ENCODE measurements around the gene LIN37.

Gene LIN37

GRCh38 chr19:35751839-35752745 lies 3.7 kb downstream of the LIN37 start:
- Histone ChIP-seq H3K9me3 (ENCODE audit: low read depth, low read length) (no peaks in the 10 kb centered on the region), H3K36me3 (ENCODE audit: insufficient read depth, low read length) (no peaks in the 10 kb centered on the region; the same call in 1 of the 2 replicates), H3K9ac (ENCODE audit: insufficient read length) (no peak overlapping the region), H3K27ac (no peak overlapping the region), H3K4me3 (no peak overlapping the region)
- TF ChIP-seq POLR2AphosphoS5 (IDR thresholded peaks at IDR 0.05; ENCODE audit: borderline replicate concordance, low read depth, low read length) (no peak), EZH2 (IDR thresholded peaks at IDR 0.05) (no peak), FOXP2 (optimal IDR thresholded peaks at IDR 0.05; ENCODE audit: control extremely low read depth, extremely low read length, insufficient read depth) (no peak)
- no peak for DNase-seq (ENCODE audit: low read depth, low spot score)

GRCh38 chr19:35752746-35753350 lies 4.5 kb downstream of the LIN37 start:
- Histone ChIP-seq H3K27ac (no peak overlapping the region), H3K9ac (ENCODE audit: insufficient read length) (no peak overlapping the region), H3K9me3 (ENCODE audit: low read depth, low read length) (no peaks in the 10 kb centered on the region), H3K4me3 (no peak overlapping the region), H3K36me3 (ENCODE audit: insufficient read depth, low read length) (no peaks in the 10 kb centered on the region; the same call in 1 of the 2 replicates)
- TF ChIP-seq POLR2AphosphoS5 (IDR thresholded peaks at IDR 0.05; ENCODE audit: borderline replicate concordance, low read depth, low read length) (no peak), EZH2 (IDR thresholded peaks at IDR 0.05) (no peak), FOXP2 (optimal IDR thresholded peaks at IDR 0.05; ENCODE audit: control extremely low read depth, extremely low read length, insufficient read depth) (no peak)
- no peak for DNase-seq (ENCODE audit: low read depth, low spot score)

- no peak for DNase-seq (ENCODE audit: low read depth, low spot score)
- no peak overlapping the region for H3K4me3 ChIP-seq
Observed at GRCh38 chr19:35753634-35754369, 5.4 kb downstream of the LIN37 start.

GRCh38 chr19:35754370-35755130 lies 6.2 kb downstream of the LIN37 start:
- H3K4me3 ChIP-seq: no peak overlapping the region
- no peaks in the 10 kb centered on the region for H3K9me3 ChIP-seq (ENCODE audit: low read depth, low read length)
- H3K36me3 ChIP-seq (ENCODE audit: insufficient read depth, low read length): no peaks in the 10 kb centered on the region; the same call in 1 of the 2 replicates
- no peak overlapping the region for H3K27ac ChIP-seq
- no peak for DNase-seq (ENCODE audit: low read depth, low spot score)
- TF ChIP-seq FOXP2 (optimal IDR thresholded peaks at IDR 0.05; ENCODE audit: control extremely low read depth, extremely low read length, insufficient read depth) (no peak), POLR2AphosphoS5 (IDR thresholded peaks at IDR 0.05; ENCODE audit: borderline replicate concordance, low read depth, low read length) (no peak), EZH2 (IDR thresholded peaks at IDR 0.05) (no peak)
- no peak overlapping the region for H3K9ac ChIP-seq (ENCODE audit: insufficient read length)

More at GRCh38 chr19:35753634-35754369, 5.4 kb downstream of the LIN37 start:
- Histone ChIP-seq H3K27ac (no peak overlapping the region), H3K36me3 (ENCODE audit: insufficient read depth, low read length) (no peaks in the 10 kb centered on the region; the same call in 1 of the 2 replicates), H3K9me3 (ENCODE audit: low read depth, low read length) (no peaks in the 10 kb centered on the region), H3K9ac (ENCODE audit: insufficient read length) (no peak overlapping the region)
- TF ChIP-seq POLR2AphosphoS5 (IDR thresholded peaks at IDR 0.05; ENCODE audit: borderline replicate concordance, low read depth, low read length) (no peak), FOXP2 (optimal IDR thresholded peaks at IDR 0.05; ENCODE audit: control extremely low read depth, extremely low read length, insufficient read depth) (no peak), EZH2 (IDR thresholded peaks at IDR 0.05) (no peak)

- Histone ChIP-seq H3K9me3 (ENCODE audit: low read depth, low read length) (no peaks in the 10 kb centered on the region), H3K36me3 (ENCODE audit: insufficient read depth, low read length) (peaks cover under 1% of the 10 kb centered on the region; the same call in 1 of the 2 replicates), H3K9ac (ENCODE audit: insufficient read length) (no peak overlapping the region), H3K4me3 (no peak overlapping the region), H3K27ac (no peak overlapping the region)
- TF ChIP-seq EZH2 (IDR thresholded peaks at IDR 0.05) (no peak), FOXP2 (optimal IDR thresholded peaks at IDR 0.05; ENCODE audit: control extremely low read depth, extremely low read length, insufficient read depth) (no peak), POLR2AphosphoS5 (IDR thresholded peaks at IDR 0.05; ENCODE audit: borderline replicate concordance, low read depth, low read length) (no peak)
- no peak for DNase-seq (ENCODE audit: low read depth, low spot score)
Observed at GRCh38 chr19:35755131-35755549, 6.8 kb downstream of the LIN37 start.

- DNase-seq (ENCODE audit: low read depth, low spot score): no peak
- Histone ChIP-seq H3K9me3 (ENCODE audit: low read depth, low read length) (no peaks in the 10 kb centered on the region), H3K4me3 (no peak overlapping the region), H3K36me3 (ENCODE audit: insufficient read depth, low read length) (peaks cover 5% of the 10 kb centered on the region; the same call in 1 of the 2 replicates), H3K9ac (ENCODE audit: insufficient read length) (no peak overlapping the region), H3K27ac (no peak overlapping the region)
- TF ChIP-seq POLR2AphosphoS5 (IDR thresholded peaks at IDR 0.05; ENCODE audit: borderline replicate concordance, low read depth, low read length) (no peak), FOXP2 (optimal IDR thresholded peaks at IDR 0.05; ENCODE audit: control extremely low read depth, extremely low read length, insufficient read depth) (no peak), EZH2 (IDR thresholded peaks at IDR 0.05) (no peak)
Observed at GRCh38 chr19:35755550-35756376, 7.4 kb downstream of the LIN37 start.

Data from SK-N-MC (cell line).